Right lobe of liver (tissue), 4 donors: ENCODE results near the gene SLC46A1.

Experiments
- CTCF ChIP-seq, 4 donors: fragments of 200-600 bp in 3 of 4; fragments of 450-650 bp in 1 of 4; IDR thresholded peaks; one replicate each; pipeline versions ENCODE4 v1.5.1 to v1.8.0; 2016 to 2022; ENCODE audit warnings: antibody characterized with exemption in 4 of 4, mild to moderate bottlenecking in 2 of 4
- POLR2A ChIP-seq: fragments of 450-650 bp; IDR thresholded peaks from one replicate; pipeline ENCODE4 v1.6.1; 2017; ENCODE audit warnings: antibody characterized with exemption, mild to moderate bottlenecking
- donor health status: DM: no; HTN: no; CAD: no.
- donor health status: DM: no; HTN: no; CAD: no.
- donor health status: DM: no; HTN: yes; CAD: no.

- TF ChIP-seq CTCF (IDR thresholded peaks at IDR 0.05) (no peak), POLR2A (no peak)
These were observed 25.9 kb downstream of the SLC46A1 start for GRCh38 chr17:28379814-28380801.
